Smooth muscle cell (in vitro differentiated cells): Measurements from ENCODE around the gene CYLD. TPM values are rescaled to one million over a fixed set of nuclear protein-coding genes. Genes with fewer than 3 reads are reported as not detected.

Experiments
- DNase-seq: peaks from one replicate; lab custom pipeline; 2025; ENCODE audit not compliant: unreplicated experiment; lab: John Stamatoyannopoulos, UW
- H2AFZ ChIP-seq: fragments of 200-600 bp; sonication (generic); 2 replicates; pipeline ENCODE4 v1.6.0; 2016; ENCODE audit warnings: antibody characterized with exemption, low read depth, mild to moderate bottlenecking
- H3F3A ChIP-seq: fragments of 200-600 bp; sonication (generic); 2 replicates; pipeline ENCODE4 v1.6.0; 2017; ENCODE audit warnings: antibody characterized with exemption, low read depth
- H3K27ac ChIP-seq: fragments of 200-600 bp; sonication (generic); 2 replicates; pipeline ENCODE4 v1.5.1; 2016; ENCODE audit warnings: low read depth, mild to moderate bottlenecking
- H3K27me3 ChIP-seq: fragments of 200-600 bp; sonication (generic); 2 replicates; pipeline ENCODE4 v1.6.1; 2016; ENCODE audit warnings: low read depth, mild to moderate bottlenecking
- H3K36me3 ChIP-seq: fragments of 200-600 bp; sonication (generic); 2 replicates; pipeline ENCODE4 v1.5.1; 2016; ENCODE audit warnings: low read depth
- H3K4me1 ChIP-seq: fragments of 200-600 bp; sonication (generic); 2 replicates; pipeline ENCODE4 v1.5.1; 2016; ENCODE audit warnings: low read depth
- H3K4me2 ChIP-seq: fragments of 200-600 bp; sonication (generic); 2 replicates; pipeline ENCODE4 v1.6.0; 2016; ENCODE audit warnings: mild to moderate bottlenecking
- H3K4me3 ChIP-seq: fragments of 200-600 bp; sonication (generic); 2 replicates; pipeline ENCODE4 v1.5.1; 2016; ENCODE audit warnings: mild to moderate bottlenecking
- H3K79me2 ChIP-seq: fragments of 200-600 bp; sonication (generic); 2 replicates; pipeline ENCODE4 v1.6.0; 2016; ENCODE audit warnings: low read depth, mild to moderate bottlenecking
- H3K9ac ChIP-seq: fragments of 200-600 bp; sonication (generic); 2 replicates; pipeline ENCODE4 v1.6.0; 2016; ENCODE audit warnings: low read depth
- H3K9me3 ChIP-seq: fragments of 200-600 bp; sonication (generic); replicated peaks from 2 replicates; pipeline ENCODE4 v1.5.1; 2016; ENCODE audit warnings: low read depth
- H4K20me1 ChIP-seq: fragments of 200-600 bp; sonication (generic); 2 replicates; pipeline ENCODE4 v1.6.0; 2016; ENCODE audit warnings: low read depth
- CTCF ChIP-seq: fragments of 200-600 bp; sonication (generic); IDR thresholded peaks from 2 replicates; pipeline ENCODE4 v1.5.1; 2017; ENCODE audit warnings: borderline replicate concordance, mild to moderate bottlenecking, antibody characterized with exemption; ENCODE audit not compliant: insufficient read depth, poor library complexity, severe bottlenecking
- WGBS: methylation state at CpG from one replicate; pipeline ENCODE4 v1.1.7; 2016; ENCODE audit warnings: low lambda C conversion rate; 5-methylcytosine and 5-hydroxymethylcytosine counted together
- polyA plus RNA-seq: library from polyadenylated mRNA; unstranded; fragments of >200 nt; fragmentation: Nextera tagmentation; extraction: Ambion mirVana; gene quantifications from 2 replicates; pipeline ENCODE4 v1.2.1, GENCODE V29; 2016
- total RNA-seq: library from RNA; depleted of rRNA; stranded (reverse); fragments of >200 nt; gene quantifications from 2 replicates; pipeline ENCODE4 v1.2.3, GENCODE V29; 2014

The CYLD gene
- total and polyA plus RNA-seq, 2 experiments from 2014 or later: 11.3 to 13.8 TPM

GRCh38 chr16:50711862-50712559 is 29.9 kb upstream of the CYLD start:
- no peak overlapping the region for H3K9ac ChIP-seq
- no peak overlapping the region for H3K4me2 ChIP-seq
- H3F3A ChIP-seq: no peaks in the 10 kb centered on the region
- no peak overlapping the region for H2AFZ ChIP-seq
- no peak overlapping the region for H3K4me3 ChIP-seq
- no peak overlapping the region for H3K27ac ChIP-seq
- no peaks in the 10 kb centered on the region for H3K27me3 ChIP-seq
- no peaks in the 10 kb centered on the region for H3K36me3 ChIP-seq
- H4K20me1 ChIP-seq: no peaks in the 10 kb centered on the region
- no peaks in the 10 kb centered on the region for H3K79me2 ChIP-seq
- DNase-seq: no peak
- H3K4me1 ChIP-seq: no peaks in the 10 kb centered on the region
- TF ChIP-seq CTCF: no peak
- H3K9me3 ChIP-seq: no peaks in the 10 kb centered on the region
- WGBS: 92% methylated on average over 25 of the region's 25 CpGs

GRCh38 chr16:50712560-50712898 is 29.4 kb upstream of the CYLD start:
- Histone ChIP-seq H3K4me3 (no peak overlapping the region), H3K4me2 (no peak overlapping the region), H3K9ac (no peak overlapping the region), H3K27ac (no peak overlapping the region), H3K9me3 (no peaks in the 10 kb centered on the region), H2AFZ (no peak overlapping the region), H3K79me2 (no peaks in the 10 kb centered on the region), H3K4me1 (no peaks in the 10 kb centered on the region), H4K20me1 (no peaks in the 10 kb centered on the region), H3F3A (no peaks in the 10 kb centered on the region), H3K27me3 (no peaks in the 10 kb centered on the region), H3K36me3 (no peaks in the 10 kb centered on the region)
- WGBS: 34% methylated on average over 3 of the region's 3 CpGs
- DNase-seq: no peak
- TF ChIP-seq CTCF: no peak

- Histone ChIP-seq H3K4me2 (no peak overlapping the region), H3K4me1 (no peaks in the 10 kb centered on the region), H3K27me3 (no peaks in the 10 kb centered on the region), H3K27ac (no peak overlapping the region), H3K9ac (no peak overlapping the region), H4K20me1 (no peaks in the 10 kb centered on the region), H3K36me3 (no peaks in the 10 kb centered on the region), H3K4me3 (no peak overlapping the region), H2AFZ (no peak overlapping the region), H3F3A (no peaks in the 10 kb centered on the region), H3K79me2 (no peaks in the 10 kb centered on the region), H3K9me3 (no peaks in the 10 kb centered on the region)
- no peak for TF ChIP-seq CTCF
- 78% methylated on average over 4 of the region's 4 CpGs for WGBS
- no peak for DNase-seq
Measured at GRCh38 chr16:50712956-50713355, 28.9 kb upstream of the CYLD start.

GRCh38 chr16:50717091-50717490 is 24.8 kb upstream of the CYLD start:
- Histone ChIP-seq H3K4me3 (no peak overlapping the region), H3K9ac (no peak overlapping the region), H3K4me2 (no peak overlapping the region), H3K27me3 (no peaks in the 10 kb centered on the region), H4K20me1 (no peaks in the 10 kb centered on the region), H2AFZ (no peak overlapping the region), H3K9me3 (no peaks in the 10 kb centered on the region), H3F3A (no peaks in the 10 kb centered on the region), H3K27ac (no peak overlapping the region), H3K79me2 (no peaks in the 10 kb centered on the region), H3K4me1 (no peaks in the 10 kb centered on the region), H3K36me3 (no peaks in the 10 kb centered on the region)
- no peak for DNase-seq
- WGBS: 94% methylated on average over 4 of the region's 4 CpGs
- TF ChIP-seq CTCF: no peak
